GM12801 (cell line): Measurements from ENCODE around the gene PITX1.

ENCODE experiments used
- TF ChIP-seq, protein P1 (sequence below): IDR thresholded peaks from one replicate; pipeline ENCODE4 v1.5.1; 2011; ENCODE audit warnings: control low read depth; ENCODE audit not compliant: insufficient read length; ENCODE audit errors: extremely low read depth

PITX1 gene

GRCh38 chr5:135040034-135040332, 6.0 kb upstream of the PITX1 start:
- TF ChIP-seq, protein P1, sequence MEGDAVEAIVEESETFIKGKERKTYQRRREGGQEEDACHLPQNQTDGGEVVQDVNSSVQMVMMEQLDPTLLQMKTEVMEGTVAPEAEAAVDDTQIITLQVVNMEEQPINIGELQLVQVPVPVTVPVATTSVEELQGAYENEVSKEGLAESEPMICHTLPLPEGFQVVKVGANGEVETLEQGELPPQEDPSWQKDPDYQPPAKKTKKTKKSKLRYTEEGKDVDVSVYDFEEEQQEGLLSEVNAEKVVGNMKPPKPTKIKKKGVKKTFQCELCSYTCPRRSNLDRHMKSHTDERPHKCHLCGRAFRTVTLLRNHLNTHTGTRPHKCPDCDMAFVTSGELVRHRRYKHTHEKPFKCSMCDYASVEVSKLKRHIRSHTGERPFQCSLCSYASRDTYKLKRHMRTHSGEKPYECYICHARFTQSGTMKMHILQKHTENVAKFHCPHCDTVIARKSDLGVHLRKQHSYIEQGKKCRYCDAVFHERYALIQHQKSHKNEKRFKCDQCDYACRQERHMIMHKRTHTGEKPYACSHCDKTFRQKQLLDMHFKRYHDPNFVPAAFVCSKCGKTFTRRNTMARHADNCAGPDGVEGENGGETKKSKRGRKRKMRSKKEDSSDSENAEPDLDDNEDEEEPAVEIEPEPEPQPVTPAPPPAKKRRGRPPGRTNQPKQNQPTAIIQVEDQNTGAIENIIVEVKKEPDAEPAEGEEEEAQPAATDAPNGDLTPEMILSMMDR = no peak

- TF ChIP-seq, protein P1 = no peak
Observed at GRCh38 chr5:135039271-135040033, 5.4 kb upstream of the PITX1 start.

- TF ChIP-seq, protein P1 = no peak
Observed at GRCh38 chr5:135038813-135039270, 4.8 kb upstream of the PITX1 start.

GRCh38 chr5:135038205-135038812, 4.3 kb upstream of the PITX1 start:
- TF ChIP-seq, protein P1 = no peak

DNA sequence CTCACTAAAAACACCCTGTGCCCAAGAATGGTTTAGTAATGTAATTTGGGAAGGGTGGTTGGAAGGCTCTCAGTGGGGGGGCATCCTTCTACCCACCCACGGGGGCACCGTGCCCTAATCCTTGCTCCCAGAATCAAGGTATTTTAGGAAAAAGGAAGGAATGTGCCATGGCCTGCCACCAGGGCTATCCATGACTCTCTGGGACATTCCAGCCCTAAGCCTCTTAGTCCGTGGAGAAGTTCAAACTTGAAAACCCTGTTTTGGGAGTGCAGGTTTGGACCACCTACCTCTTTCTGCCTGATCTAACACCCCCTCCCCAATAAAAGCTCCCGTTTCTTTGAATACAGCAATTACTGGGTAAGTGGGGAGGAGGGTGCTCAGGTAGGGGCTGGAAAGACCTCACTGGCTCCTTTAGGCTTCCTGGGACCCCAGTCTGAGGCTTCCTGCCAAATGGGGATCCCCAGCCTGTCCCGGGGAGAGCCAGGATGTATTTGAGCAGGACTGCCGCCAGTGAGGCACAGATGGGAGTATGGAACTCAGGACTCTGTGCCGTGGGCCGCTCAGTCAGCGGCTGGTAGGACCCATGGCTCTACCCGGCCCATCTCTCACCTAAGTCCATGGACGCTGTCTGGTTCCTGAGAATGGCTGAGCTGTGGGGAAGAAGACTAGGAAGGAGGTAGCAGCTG, 3.6 kb upstream of the PITX1 start:
- TF ChIP-seq, protein P1 = no peak

DNA sequence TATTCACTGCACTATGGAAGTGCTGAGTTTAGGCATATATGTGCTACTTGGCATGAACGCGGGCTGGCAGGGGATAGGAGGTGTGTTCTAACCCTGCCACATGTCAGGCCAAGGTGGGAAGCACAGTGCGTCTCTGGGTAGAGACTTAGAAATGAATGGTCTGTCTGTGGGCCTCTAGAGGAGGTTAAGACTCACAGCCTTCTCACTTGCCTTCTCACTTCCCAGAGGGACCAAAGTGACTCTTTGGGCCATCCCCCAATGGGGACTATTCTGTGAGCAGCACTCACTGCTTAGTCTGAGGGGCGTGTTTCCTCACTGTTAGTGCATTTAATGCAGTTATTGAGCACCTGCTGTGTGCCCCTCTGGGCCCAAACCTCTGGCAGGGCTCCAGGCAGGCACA, 2.4 kb upstream of the PITX1 start:
- TF ChIP-seq, protein P1 = no peak

DNA sequence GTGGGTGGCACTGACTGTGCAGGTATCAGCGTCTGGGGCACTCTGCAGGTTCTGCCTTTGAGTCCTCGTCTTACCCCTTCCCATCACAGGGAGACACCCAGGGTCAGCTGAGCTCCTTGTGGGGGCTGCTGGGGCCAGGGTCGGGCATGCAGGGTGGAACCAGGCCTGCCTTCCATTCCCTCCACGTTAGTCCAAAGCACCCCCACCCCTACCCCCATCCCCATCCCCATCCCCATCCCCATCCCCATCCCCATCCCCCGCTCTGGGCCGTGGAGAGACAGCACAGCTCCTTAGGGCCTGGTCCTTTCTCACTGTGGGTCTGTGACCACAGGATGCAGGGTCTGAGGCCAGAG, 1.6 kb upstream of the PITX1 start:
- TF ChIP-seq, protein P1 = no peak
